ENCODE measurements around the gene PRRT1B.
A peak's percentile ranks its signal among the peaks of the same experiment; 100 is the strongest.

Gene PRRT1B

DNA sequence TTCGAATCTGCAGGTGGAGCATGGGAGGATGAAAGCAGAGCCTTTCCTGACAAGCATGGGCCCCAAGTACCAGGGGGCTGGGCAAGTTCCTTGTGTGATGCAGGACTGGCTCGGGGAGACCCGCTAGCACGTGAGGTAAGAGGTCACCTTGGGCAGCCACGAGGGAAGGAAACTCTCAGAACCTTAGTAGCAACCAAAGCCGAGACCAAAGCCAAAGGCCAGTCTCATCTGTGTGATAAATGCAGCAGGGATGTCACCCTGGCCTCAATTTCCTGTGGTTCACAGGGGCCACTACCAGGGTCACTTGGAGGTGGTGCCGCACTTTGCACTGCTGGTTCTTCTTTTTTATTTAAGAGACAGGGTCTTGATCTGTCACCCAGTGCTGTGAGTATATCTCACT lies 39.5 kb downstream of the PRRT1B start:
- peak overlapping the region; percentile 17; the same call in 1 of the 2 replicates for H3K27ac ChIP-seq
- ChIA-PET CTCF (interaction anchor here (1.6 to 1.7 kb wide), 2 partner anchors 154 to 156 kb away, joined by 4 to 6 read pairs; no protein-coding TSS in a partner anchor), POLR2A (ENCODE audit: low non-redundant PET) (no interaction called here)
- TF ChIP-seq, protein P1, sequence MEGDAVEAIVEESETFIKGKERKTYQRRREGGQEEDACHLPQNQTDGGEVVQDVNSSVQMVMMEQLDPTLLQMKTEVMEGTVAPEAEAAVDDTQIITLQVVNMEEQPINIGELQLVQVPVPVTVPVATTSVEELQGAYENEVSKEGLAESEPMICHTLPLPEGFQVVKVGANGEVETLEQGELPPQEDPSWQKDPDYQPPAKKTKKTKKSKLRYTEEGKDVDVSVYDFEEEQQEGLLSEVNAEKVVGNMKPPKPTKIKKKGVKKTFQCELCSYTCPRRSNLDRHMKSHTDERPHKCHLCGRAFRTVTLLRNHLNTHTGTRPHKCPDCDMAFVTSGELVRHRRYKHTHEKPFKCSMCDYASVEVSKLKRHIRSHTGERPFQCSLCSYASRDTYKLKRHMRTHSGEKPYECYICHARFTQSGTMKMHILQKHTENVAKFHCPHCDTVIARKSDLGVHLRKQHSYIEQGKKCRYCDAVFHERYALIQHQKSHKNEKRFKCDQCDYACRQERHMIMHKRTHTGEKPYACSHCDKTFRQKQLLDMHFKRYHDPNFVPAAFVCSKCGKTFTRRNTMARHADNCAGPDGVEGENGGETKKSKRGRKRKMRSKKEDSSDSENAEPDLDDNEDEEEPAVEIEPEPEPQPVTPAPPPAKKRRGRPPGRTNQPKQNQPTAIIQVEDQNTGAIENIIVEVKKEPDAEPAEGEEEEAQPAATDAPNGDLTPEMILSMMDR (conservative IDR thresholded peaks at IDR 0.05; ENCODE audit: low read depth), result no peak
- DNase-seq (ENCODE audit: low spot score), result no peak

DNA sequence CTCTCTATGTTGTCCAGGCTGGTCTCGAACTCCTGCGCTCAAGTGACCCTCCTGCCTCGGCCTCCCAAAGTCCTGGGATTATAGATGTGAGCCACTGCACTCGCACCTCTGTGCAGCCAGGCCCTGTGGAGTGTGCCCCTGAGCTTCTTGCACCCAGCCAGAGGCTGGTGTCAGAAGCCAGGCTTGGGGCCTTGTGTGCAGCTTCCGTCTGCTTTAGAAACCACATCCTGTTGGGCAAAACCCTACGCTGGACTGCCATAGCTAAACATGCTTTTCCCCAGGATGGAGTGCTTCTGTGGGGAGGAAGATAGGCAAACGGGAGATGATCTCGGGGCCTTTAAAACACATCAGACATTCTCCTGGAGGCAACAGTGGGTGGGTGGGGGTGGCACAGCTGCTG lies 40.1 kb downstream of the PRRT1B start:
- ChIA-PET POLR2A (ENCODE audit: low non-redundant PET) (no interaction called here), CTCF (interaction anchor here (1.6 to 1.7 kb wide), 2 partner anchors 153 to 155 kb away, joined by 4 to 6 read pairs; no protein-coding TSS in a partner anchor)
- H3K27ac ChIP-seq, result peak overlapping the region; percentile 17
- TF ChIP-seq, protein P1 (conservative IDR thresholded peaks at IDR 0.05; ENCODE audit: low read depth), result no peak
- DNase-seq (ENCODE audit: low spot score), result no peak

DNA sequence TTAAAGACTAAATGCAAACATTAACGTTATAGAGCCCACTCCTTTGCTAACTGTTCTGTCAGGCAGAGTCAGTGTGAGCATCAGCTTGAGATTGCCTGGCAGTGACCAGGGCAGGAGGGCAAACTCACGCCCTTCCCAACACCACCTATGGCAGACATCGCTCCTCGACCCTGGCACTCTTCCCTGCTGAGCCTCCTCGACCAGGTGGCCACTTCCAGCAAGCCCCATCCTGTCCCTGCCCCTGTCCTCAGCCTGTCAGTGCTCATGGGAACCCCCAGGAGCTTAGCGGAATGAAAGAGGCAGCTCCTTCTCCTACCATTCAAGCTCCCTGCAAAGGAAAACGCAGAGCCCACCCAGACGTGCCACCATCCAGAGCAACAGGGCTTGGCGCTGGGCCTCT lies 42.0 kb downstream of the PRRT1B start:
- peak overlapping the region; percentile 15 for H3K27ac ChIP-seq
- DNase-seq (ENCODE audit: low spot score), result no peak
- POLR2A ChIA-PET (ENCODE audit: low non-redundant PET), result interaction anchor here (1.0 kb wide), 1 partner anchor 127 kb away, joined by 5 read pairs; no protein-coding TSS in a partner anchor
- TF ChIP-seq, protein P1 (conservative IDR thresholded peaks at IDR 0.05; ENCODE audit: low read depth), result no peak
- CTCF ChIA-PET, result interaction anchor here (0.6 to 2.8 kb wide), 3 partner anchors 153 to 649 kb away, joined by 3 to 22 read pairs (median 3); partner anchors contain the start of gene RAPGEF1

DNA sequence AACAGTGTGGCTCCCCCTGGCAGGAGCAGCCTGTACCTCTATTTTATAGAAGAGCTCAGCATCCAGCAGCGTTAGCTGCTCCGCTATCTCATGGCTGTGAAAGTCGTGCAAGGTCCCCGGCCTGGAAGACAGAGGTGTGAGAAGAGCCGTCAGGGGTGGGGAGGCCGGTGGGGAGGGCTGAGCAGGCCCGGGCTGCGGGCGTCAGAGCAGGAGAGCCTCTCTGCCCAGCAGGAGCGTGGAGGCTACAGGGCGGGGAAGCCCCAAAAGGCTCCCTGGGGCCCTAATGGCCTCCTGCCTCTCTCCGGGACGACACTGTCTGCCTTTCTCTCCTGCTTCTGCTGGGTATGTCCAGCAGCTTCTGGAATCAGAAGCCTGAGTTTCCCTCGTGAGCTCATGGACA lies 42.6 kb downstream of the PRRT1B start:
- no peak for DNase-seq (ENCODE audit: low spot score)
- CTCF ChIA-PET, result interaction anchor here (0.6 to 2.8 kb wide), 3 partner anchors 152 to 648 kb away, joined by 3 to 22 read pairs (median 4); partner anchors contain the start of gene RAPGEF1
- peak overlapping the region; percentile 15 for H3K27ac ChIP-seq
- POLR2A ChIA-PET (ENCODE audit: low non-redundant PET), result interaction anchor here (1.0 kb wide), 1 partner anchor 126 kb away, joined by 5 read pairs; no protein-coding TSS in a partner anchor
- TF ChIP-seq, protein P1 (conservative IDR thresholded peaks at IDR 0.05; ENCODE audit: low read depth), result no peak

DNA sequence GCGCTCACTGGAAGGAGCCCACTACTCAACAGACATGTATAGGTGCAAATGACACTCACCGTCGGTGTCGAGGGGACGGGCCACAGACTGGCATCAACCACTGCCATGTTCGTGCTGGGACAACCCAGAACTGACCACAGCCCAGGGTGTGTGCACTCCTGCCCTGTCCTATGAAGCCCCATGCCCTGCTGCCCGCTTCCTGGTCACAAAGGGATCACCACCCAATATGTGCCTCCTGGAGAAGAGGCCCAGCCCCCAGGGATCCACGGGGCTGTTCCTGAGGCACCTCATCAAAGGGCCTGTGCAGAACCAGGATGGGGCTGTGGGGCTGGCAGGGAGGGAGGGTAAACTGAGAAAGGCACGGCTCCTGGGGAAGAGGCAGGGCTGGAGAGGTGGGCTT lies 43.1 kb downstream of the PRRT1B start:
- ChIA-PET POLR2A (ENCODE audit: low non-redundant PET) (interaction anchor here (0.6 kb wide), 1 partner anchor 115 kb away, joined by 3 read pairs; no protein-coding TSS in a partner anchor), CTCF (interaction anchor here (0.6 to 2.8 kb wide), 2 partner anchors 152 to 238 kb away, joined by 4 to 22 read pairs; partner anchors contain the start of gene RAPGEF1)
- TF ChIP-seq, protein P1 (conservative IDR thresholded peaks at IDR 0.05; ENCODE audit: low read depth), result no peak
- no peak for DNase-seq (ENCODE audit: low spot score)
- peak overlapping the region; percentile 15; the same call in 1 of the 2 replicates for H3K27ac ChIP-seq

DNA sequence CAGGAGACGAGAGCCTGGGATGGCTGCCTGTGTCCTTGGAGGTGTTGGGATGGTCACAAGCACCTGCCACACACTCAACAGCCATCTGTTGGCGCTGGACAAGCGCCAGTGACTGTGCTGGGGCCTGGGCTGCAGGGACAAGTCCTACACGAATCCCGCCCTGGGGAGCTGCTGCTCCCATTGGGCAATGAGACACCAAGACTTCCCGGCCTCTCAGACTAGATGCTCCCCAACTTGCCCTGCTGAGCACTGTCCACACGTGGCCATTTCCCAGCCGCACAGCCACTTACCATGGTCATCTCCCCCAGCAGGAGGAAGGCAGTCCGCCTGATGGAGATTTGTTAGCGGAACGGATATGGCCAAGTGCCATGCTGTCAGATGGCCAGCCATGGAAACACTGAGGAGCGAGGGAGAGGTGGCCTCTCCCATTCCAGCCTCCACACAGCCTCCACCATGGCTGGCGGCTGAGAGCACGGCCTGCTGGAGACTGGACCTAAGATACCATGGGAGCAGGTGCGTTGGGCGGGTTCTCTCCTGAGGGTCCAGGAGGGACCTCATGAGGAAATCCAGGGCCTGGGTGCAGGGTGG lies 43.9 kb downstream of the PRRT1B start:
- ChIA-PET CTCF (interaction anchor here (2.8 kb wide), 1 partner anchor 151 kb away, joined by 22 read pairs; the partner anchor contains the start of gene RAPGEF1), POLR2A (ENCODE audit: low non-redundant PET) (no interaction called here)
- TF ChIP-seq, protein P1 (conservative IDR thresholded peaks at IDR 0.05; ENCODE audit: low read depth), result no peak
- no peak for DNase-seq (ENCODE audit: low spot score)
- peak overlapping the region; percentile 15; the same call in 1 of the 2 replicates for H3K27ac ChIP-seq
